GM19099 (cell line): ENCODE data around the gene P3H3.
A peak's percentile ranks its signal among the peaks of the same experiment; 100 is the strongest.

Experiments
- POLR2A ChIP-seq: IDR thresholded peaks from 3 replicates; pipeline ENCODE4 v1.6.1; 2011; ENCODE audit warnings: low read depth; ENCODE audit not compliant: insufficient read length; ENCODE audit errors: extremely low read depth

P3H3 gene

GRCh38 chr12:6872073-6873048 lies 44.2 kb downstream of the P3H3 start:
- peak; percentile 55 for TF ChIP-seq POLR2A

GRCh38 chr12:6873094-6874014 lies 45.1 kb downstream of the P3H3 start, which contains the start of gene SPSB2:
Gene SPSB2, minus strand, starts transcription at chr12:6873303. Its CDS starts 402 bp downstream, at chr12:6872901.
- no peak for TF ChIP-seq POLR2A

- TF ChIP-seq POLR2A, result no peak
These were observed 55.0 kb downstream of the P3H3 start for GRCh38 chr12:6883252-6883651.

- no peak for TF ChIP-seq POLR2A
These were observed 55.5 kb downstream of the P3H3 start for GRCh38 chr12:6883683-6884082.

GRCh38 chr12:6884539-6884938 lies 56.3 kb downstream of the P3H3 start:
- no peak for TF ChIP-seq POLR2A

GRCh38 chr12:6887460-6887859 lies 59.3 kb downstream of the P3H3 start:
- TF ChIP-seq POLR2A, result no peak

GRCh38 chr12:6888360-6888759 lies 60.2 kb downstream of the P3H3 start:
- no peak for TF ChIP-seq POLR2A
